ENCODE data around the gene MGAT4C.

GRCh38 chr12:85951823-85952222 lies 304.4 kb downstream of the MGAT4C start:
- TF ChIP-seq POLR2A (IDR thresholded peaks at IDR 0.05) = no peak
- no peak for TF ChIP-seq POLR2AphosphoS5 (IDR thresholded peaks at IDR 0.05)
- no peak for TF ChIP-seq CTCF (IDR thresholded peaks at IDR 0.05)

Measured in stomach (tissue), 4 donors.